Spleen (tissue), 7 donors: ENCODE measurements around the gene TBXAS1.

Experiments
- POLR2A ChIP-seq, 3 donors: fragments of 450-650 bp; IDR thresholded peaks; one replicate each; pipeline ENCODE4 v1.5.1; 2017; ENCODE audit warnings: antibody characterized with exemption in 3 of 3, mild to moderate bottlenecking in 1 of 3
- TF ChIP-seq, protein P1 (sequence below), 11 experiments: fragments of 200-600 bp in 7 of 11; fragments of 450-650 bp in 4 of 11; sonication (generic) in 4 of 11; IDR thresholded peaks in 8 of 11; conservative IDR thresholded peaks in 3 of 11; 1 replicate in 7 of 11; 2 replicates in 4 of 11; pipeline versions ENCODE4 v1.4.0 to v1.8.0; 2016 to 2021; ENCODE audit warnings: antibody characterized with exemption in 11 of 11, inconsistent platforms in 4 of 11, mild to moderate bottlenecking in 1 of 11
- donor health status: DM: no; HTN: no; CAD: no; lungs with moderate emphysema.
- donor health status: DM: no; HTN: no; CAD: no.
- donor health status: DM: no; HTN: no; CAD: no.

GRCh38 chr7:139900326-139900725 lies 71.3 kb downstream of the TBXAS1 start:
- TF ChIP-seq, protein P1, sequence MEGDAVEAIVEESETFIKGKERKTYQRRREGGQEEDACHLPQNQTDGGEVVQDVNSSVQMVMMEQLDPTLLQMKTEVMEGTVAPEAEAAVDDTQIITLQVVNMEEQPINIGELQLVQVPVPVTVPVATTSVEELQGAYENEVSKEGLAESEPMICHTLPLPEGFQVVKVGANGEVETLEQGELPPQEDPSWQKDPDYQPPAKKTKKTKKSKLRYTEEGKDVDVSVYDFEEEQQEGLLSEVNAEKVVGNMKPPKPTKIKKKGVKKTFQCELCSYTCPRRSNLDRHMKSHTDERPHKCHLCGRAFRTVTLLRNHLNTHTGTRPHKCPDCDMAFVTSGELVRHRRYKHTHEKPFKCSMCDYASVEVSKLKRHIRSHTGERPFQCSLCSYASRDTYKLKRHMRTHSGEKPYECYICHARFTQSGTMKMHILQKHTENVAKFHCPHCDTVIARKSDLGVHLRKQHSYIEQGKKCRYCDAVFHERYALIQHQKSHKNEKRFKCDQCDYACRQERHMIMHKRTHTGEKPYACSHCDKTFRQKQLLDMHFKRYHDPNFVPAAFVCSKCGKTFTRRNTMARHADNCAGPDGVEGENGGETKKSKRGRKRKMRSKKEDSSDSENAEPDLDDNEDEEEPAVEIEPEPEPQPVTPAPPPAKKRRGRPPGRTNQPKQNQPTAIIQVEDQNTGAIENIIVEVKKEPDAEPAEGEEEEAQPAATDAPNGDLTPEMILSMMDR (IDR thresholded peaks at IDR 0.05 in 8 of 11, conservative IDR thresholded peaks at IDR 0.05 in 3 of 11) = no peak
- TF ChIP-seq POLR2A (IDR thresholded peaks at IDR 0.05) = no peak
